Measurements from ENCODE around the gene PLPP1. TPM values are rescaled to one million over a fixed set of nuclear protein-coding genes. Genes with fewer than 3 reads are reported as not detected.

PLPP1 gene

GRCh38 chr5:55377810-55378209, 157.0 kb downstream of the PLPP1 start:
- no peak for DNase-seq (ENCODE audit: low read depth in 1 of 2, low spot score in 1 of 2)
- Histone ChIP-seq H3K27me3 (ENCODE audit: insufficient read depth, poor library complexity, severe bottlenecking) (no peaks in the 10 kb centered on the region), H3K4me3 (replicated peaks; ENCODE audit: insufficient read depth, low read length) (no peak overlapping the region), H3K27ac (replicated peaks) (no peak overlapping the region)
- no peak for TF ChIP-seq GABPA (IDR thresholded peaks at IDR 0.05; ENCODE audit: low read depth)
- TF ChIP-seq POLR2AphosphoS5 (IDR thresholded peaks at IDR 0.05; ENCODE audit: low read depth): no peak
- TF ChIP-seq, protein P1, sequence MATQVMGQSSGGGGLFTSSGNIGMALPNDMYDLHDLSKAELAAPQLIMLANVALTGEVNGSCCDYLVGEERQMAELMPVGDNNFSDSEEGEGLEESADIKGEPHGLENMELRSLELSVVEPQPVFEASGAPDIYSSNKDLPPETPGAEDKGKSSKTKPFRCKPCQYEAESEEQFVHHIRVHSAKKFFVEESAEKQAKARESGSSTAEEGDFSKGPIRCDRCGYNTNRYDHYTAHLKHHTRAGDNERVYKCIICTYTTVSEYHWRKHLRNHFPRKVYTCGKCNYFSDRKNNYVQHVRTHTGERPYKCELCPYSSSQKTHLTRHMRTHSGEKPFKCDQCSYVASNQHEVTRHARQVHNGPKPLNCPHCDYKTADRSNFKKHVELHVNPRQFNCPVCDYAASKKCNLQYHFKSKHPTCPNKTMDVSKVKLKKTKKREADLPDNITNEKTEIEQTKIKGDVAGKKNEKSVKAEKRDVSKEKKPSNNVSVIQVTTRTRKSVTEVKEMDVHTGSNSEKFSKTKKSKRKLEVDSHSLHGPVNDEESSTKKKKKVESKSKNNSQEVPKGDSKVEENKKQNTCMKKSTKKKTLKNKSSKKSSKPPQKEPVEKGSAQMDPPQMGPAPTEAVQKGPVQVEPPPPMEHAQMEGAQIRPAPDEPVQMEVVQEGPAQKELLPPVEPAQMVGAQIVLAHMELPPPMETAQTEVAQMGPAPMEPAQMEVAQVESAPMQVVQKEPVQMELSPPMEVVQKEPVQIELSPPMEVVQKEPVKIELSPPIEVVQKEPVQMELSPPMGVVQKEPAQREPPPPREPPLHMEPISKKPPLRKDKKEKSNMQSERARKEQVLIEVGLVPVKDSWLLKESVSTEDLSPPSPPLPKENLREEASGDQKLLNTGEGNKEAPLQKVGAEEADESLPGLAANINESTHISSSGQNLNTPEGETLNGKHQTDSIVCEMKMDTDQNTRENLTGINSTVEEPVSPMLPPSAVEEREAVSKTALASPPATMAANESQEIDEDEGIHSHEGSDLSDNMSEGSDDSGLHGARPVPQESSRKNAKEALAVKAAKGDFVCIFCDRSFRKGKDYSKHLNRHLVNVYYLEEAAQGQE (IDR thresholded peaks at IDR 0.05; ENCODE audit: insufficient replicate concordance, low read depth): no peak
- TF ChIP-seq SPI1 (IDR thresholded peaks at IDR 0.05; ENCODE audit: borderline replicate concordance, low read depth): no peak
- TF ChIP-seq CTCF (IDR thresholded peaks at IDR 0.05; ENCODE audit: insufficient read depth, low read length): no peak

Small RNA genes lying within 50 kb of the gene (microRNA-seq; reads per million reads assigned to microRNA genes)
- gene MIR5687: not detected
